ENCODE data around the gene TBC1D5.

The TBC1D5 gene

GRCh38 chr3:17231537-17232261, 510.7 kb downstream of the TBC1D5 start:
- no peak for DNase-seq (ENCODE audit: low read depth in 2 of 2)

GRCh38 chr3:17227472-17227871, 515.0 kb downstream of the TBC1D5 start:
- no peak for DNase-seq (ENCODE audit: low read depth in 2 of 2)

- no peak for DNase-seq (ENCODE audit: low read depth in 2 of 2)
These were observed 520.9 kb downstream of the TBC1D5 start for GRCh38 chr3:17221529-17221928.

GRCh38 chr3:17219593-17219992, 522.8 kb downstream of the TBC1D5 start:
- DNase-seq (ENCODE audit: low read depth in 2 of 2): no peak

- no peak for DNase-seq (ENCODE audit: low read depth in 2 of 2)
These were observed 523.8 kb downstream of the TBC1D5 start for GRCh38 chr3:17218587-17218986.

- DNase-seq (ENCODE audit: low read depth in 2 of 2): no peak
These were observed 524.8 kb downstream of the TBC1D5 start for GRCh38 chr3:17217588-17217987.

GRCh38 chr3:17213102-17213501, 529.3 kb downstream of the TBC1D5 start:
- no peak for DNase-seq (ENCODE audit: low read depth in 2 of 2)

GRCh38 chr3:17207979-17208378, 534.5 kb downstream of the TBC1D5 start:
- no peak for DNase-seq (ENCODE audit: low read depth in 2 of 2)

GRCh38 chr3:17207019-17207418, 535.4 kb downstream of the TBC1D5 start:
- DNase-seq (ENCODE audit: low read depth in 2 of 2): no peak

- DNase-seq (ENCODE audit: low read depth in 2 of 2): no peak
These were observed 538.3 kb downstream of the TBC1D5 start for GRCh38 chr3:17204049-17204650.

- no peak for DNase-seq (ENCODE audit: low read depth in 2 of 2)
These were observed 540.9 kb downstream of the TBC1D5 start for GRCh38 chr3:17201538-17201937.

- no peak for DNase-seq (ENCODE audit: low read depth in 2 of 2)
These were observed 546.4 kb downstream of the TBC1D5 start for GRCh38 chr3:17195856-17196604.

GRCh38 chr3:17195192-17195611, 547.2 kb downstream of the TBC1D5 start:
- DNase-seq (ENCODE audit: low read depth in 2 of 2): no peak

- DNase-seq (ENCODE audit: low read depth in 2 of 2): no peak
These were observed 548.3 kb downstream of the TBC1D5 start for GRCh38 chr3:17194116-17194515.

GRCh38 chr3:17192995-17193394, 549.4 kb downstream of the TBC1D5 start:
- no peak for DNase-seq (ENCODE audit: low read depth in 2 of 2)

- no peak for DNase-seq (ENCODE audit: low read depth in 2 of 2)
These were observed 551.9 kb downstream of the TBC1D5 start for GRCh38 chr3:17190353-17191078.

GRCh38 chr3:17188378-17188777, 554.1 kb downstream of the TBC1D5 start:
- DNase-seq (ENCODE audit: low read depth in 2 of 2): no peak

GRCh38 chr3:17187589-17188184, 554.7 kb downstream of the TBC1D5 start:
- no peak for DNase-seq (ENCODE audit: low read depth in 2 of 2)

- no peak for DNase-seq (ENCODE audit: low read depth in 2 of 2)
These were observed 558.4 kb downstream of the TBC1D5 start for GRCh38 chr3:17183951-17184550.

GRCh38 chr3:17182166-17182565, 560.3 kb downstream of the TBC1D5 start:
- no peak for DNase-seq (ENCODE audit: low read depth in 2 of 2)

- no peak for DNase-seq (ENCODE audit: low read depth in 2 of 2)
These were observed 561.0 kb downstream of the TBC1D5 start for GRCh38 chr3:17181413-17181907.

All from stimulated activated CD8-positive, alpha-beta memory T cell treated with anti-CD3 and anti-CD28 coated beads, Interleukin-15, amount 100 ng/mL, for 4 hours (primary cell).